Transverse colon (tissue), 3 donors: ENCODE results near the gene C10orf90.

Experiments used
- EP300 ChIP-seq: sonication (generic); formaldehyde crosslinking; IDR thresholded peaks from one replicate; pipeline ENCODE4 v1.6.1; 2017; ENCODE audit warnings: antibody characterized with exemption, low read depth
- POLR2A ChIP-seq: fragments of 450-650 bp; IDR thresholded peaks from one replicate; pipeline ENCODE4 v1.6.1; 2016; ENCODE audit warnings: antibody characterized with exemption, mild to moderate bottlenecking, moderate library complexity
- TF ChIP-seq, protein P1 (sequence below), 5 experiments: fragments of 200-600 bp in 3 of 5; fragments of 450-650 bp in 2 of 5; sonication (generic) in 3 of 5; IDR thresholded peaks; 1 replicate in 2 of 5; 2 replicates in 3 of 5; pipeline ENCODE4 v1.5.1; 2016 to 2017; ENCODE audit warnings: antibody characterized with exemption in 5 of 5, inconsistent platforms in 3 of 5, mild to moderate bottlenecking in 2 of 5, moderate library complexity in 1 of 5

DNA sequence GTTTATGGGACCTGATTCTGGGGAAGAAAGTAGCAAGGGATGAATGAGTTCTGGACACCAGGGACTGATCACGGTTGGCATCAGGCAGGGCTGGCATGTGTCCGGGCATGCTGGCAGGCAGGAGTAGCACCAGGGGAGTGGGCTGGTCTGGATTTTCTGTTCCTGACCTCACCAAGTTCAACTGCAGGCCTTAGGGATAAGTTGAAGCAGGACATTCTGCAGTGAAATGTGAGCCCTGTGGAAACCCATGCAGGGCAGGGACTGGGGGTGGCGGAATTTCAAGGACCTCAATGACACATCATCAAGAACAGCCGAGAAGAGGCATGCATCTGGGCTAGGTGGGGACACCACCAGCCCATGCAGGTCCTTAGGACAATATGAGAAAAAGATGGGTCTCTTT, 202.0 kb downstream of the C10orf90 start:
- no peak for TF ChIP-seq EP300
- no peak for TF ChIP-seq POLR2A
- TF ChIP-seq, protein P1, sequence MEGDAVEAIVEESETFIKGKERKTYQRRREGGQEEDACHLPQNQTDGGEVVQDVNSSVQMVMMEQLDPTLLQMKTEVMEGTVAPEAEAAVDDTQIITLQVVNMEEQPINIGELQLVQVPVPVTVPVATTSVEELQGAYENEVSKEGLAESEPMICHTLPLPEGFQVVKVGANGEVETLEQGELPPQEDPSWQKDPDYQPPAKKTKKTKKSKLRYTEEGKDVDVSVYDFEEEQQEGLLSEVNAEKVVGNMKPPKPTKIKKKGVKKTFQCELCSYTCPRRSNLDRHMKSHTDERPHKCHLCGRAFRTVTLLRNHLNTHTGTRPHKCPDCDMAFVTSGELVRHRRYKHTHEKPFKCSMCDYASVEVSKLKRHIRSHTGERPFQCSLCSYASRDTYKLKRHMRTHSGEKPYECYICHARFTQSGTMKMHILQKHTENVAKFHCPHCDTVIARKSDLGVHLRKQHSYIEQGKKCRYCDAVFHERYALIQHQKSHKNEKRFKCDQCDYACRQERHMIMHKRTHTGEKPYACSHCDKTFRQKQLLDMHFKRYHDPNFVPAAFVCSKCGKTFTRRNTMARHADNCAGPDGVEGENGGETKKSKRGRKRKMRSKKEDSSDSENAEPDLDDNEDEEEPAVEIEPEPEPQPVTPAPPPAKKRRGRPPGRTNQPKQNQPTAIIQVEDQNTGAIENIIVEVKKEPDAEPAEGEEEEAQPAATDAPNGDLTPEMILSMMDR (IDR thresholded peaks at IDR 0.05), result no peak
